A673 (cell line): ENCODE results near the gene RBX1. TPM values are rescaled to one million over a fixed set of nuclear protein-coding genes. Genes with fewer than 3 reads are reported as not detected.
A peak's percentile ranks its signal among the peaks of the same experiment; 100 is the strongest.

Experiments
- BruUV-seq: library from RNA; stranded (reverse); fragments of 400-500 nt; replicated peaks from 2 replicates; lab custom pipeline; 2021; lab: Mats Ljungman, UMichigan
- CTCF ChIA-PET: fragments of 300-600 bp; sonication (Branson Sonifier 250); formaldehyde crosslinking; loops from one replicate; lab custom pipeline; 2022; ENCODE audit warnings: antibody characterized with exemption; lab: Charles Lee
- POLR2A ChIA-PET: fragments of 300-600 bp; sonication (Branson Sonifier 250); formaldehyde crosslinking; loops from one replicate; lab custom pipeline; 2022; ENCODE audit warnings: antibody characterized with exemption; ENCODE audit not compliant: low non-redundant PET; lab: Charles Lee
- DNase-seq: peaks from one replicate; pipeline ENCODE4 v3.0.0-alpha.2; 2015; ENCODE audit warnings: low spot score
- H3K27ac ChIP-seq: fragments of 200-600 bp; sonication (generic); 2 replicates; pipeline ENCODE4 v1.5.1; 2016; ENCODE audit warnings: mixed run types, low read depth, mild to moderate bottlenecking, mixed read lengths, antibody characterized with exemption, low read length; ENCODE audit not compliant: poor library complexity, severe bottlenecking
- H3K27me3 ChIP-seq: fragments of 200-600 bp; sonication (generic); replicated peaks from 2 replicates; pipeline ENCODE4 v1.6.1; 2017; ENCODE audit warnings: mixed run types, low read depth, mild to moderate bottlenecking, mixed read lengths, antibody characterized with exemption, low read length; ENCODE audit not compliant: insufficient read depth, poor library complexity
- H3K36me3 ChIP-seq: fragments of 200-600 bp; sonication (generic); 2 replicates; pipeline ENCODE4 v1.6.1; 2016; ENCODE audit warnings: mixed run types, mild to moderate bottlenecking, mixed read lengths, antibody characterized with exemption, low read length; ENCODE audit not compliant: insufficient read depth, poor library complexity, severe bottlenecking
- H3K4me1 ChIP-seq: fragments of 200-600 bp; sonication (generic); 2 replicates; pipeline ENCODE4 v1.6.1; 2017; ENCODE audit warnings: mixed run types, mild to moderate bottlenecking, mixed read lengths, antibody characterized with exemption, low read length; ENCODE audit not compliant: insufficient read depth, poor library complexity, severe bottlenecking
- H3K4me3 ChIP-seq: fragments of 200-600 bp; sonication (generic); 2 replicates; pipeline ENCODE4 v1.5.1; 2016; ENCODE audit warnings: low read depth, mixed run types, mild to moderate bottlenecking, mixed read lengths, low read length; ENCODE audit not compliant: poor library complexity, severe bottlenecking
- H3K9me3 ChIP-seq: fragments of 200-600 bp; sonication (generic); 2 replicates; pipeline ENCODE4 v1.6.1; 2016; ENCODE audit warnings: mixed run types, low read depth, mild to moderate bottlenecking, mixed read lengths, antibody characterized with exemption, low read length; ENCODE audit not compliant: poor library complexity, severe bottlenecking
- CTCF ChIP-seq: fragments of 300-800, 200-600 bp; sonication (generic); conservative IDR thresholded peaks from 2 replicates; pipeline ENCODE4 v1.5.1; 2017; ENCODE audit warnings: low read depth, mild to moderate bottlenecking, antibody characterized with exemption, low read length, moderate library complexity, mixed read lengths
- EZH2 ChIP-seq: fragments of 200-600 bp; sonication (generic); IDR thresholded peaks from 2 replicates; pipeline ENCODE4 v1.6.1; 2017; ENCODE audit warnings: borderline replicate concordance, low read depth, mild to moderate bottlenecking, mixed read lengths, antibody characterized with exemption, low read length; ENCODE audit not compliant: poor library complexity, severe bottlenecking
- intact Hi-C: fragments of 100-400 bp; cut with micrococcal nuclease; formaldehyde crosslinking; loops from one replicate; pipeline ENCODE4 v1.10.0; 2022; ENCODE audit not compliant: unreplicated experiment
- total RNA-seq: library from RNA; stranded (reverse); gene quantifications from 2 replicates; pipeline ENCODE4 v1.2.3, GENCODE V29; 2021

Gene RBX1
- total RNA-seq, 1 experiment from 2014 or later: 82.3 TPM

- Histone ChIP-seq H3K27me3 (no peaks in the 10 kb centered on the region), H3K27ac (no peak overlapping the region), H3K4me3 (no peak overlapping the region), H3K9me3 (no peaks in the 10 kb centered on the region), H3K4me1 (no peaks in the 10 kb centered on the region), H3K36me3 (no peaks in the 10 kb centered on the region)
- intact Hi-C loops: no loop called here
- no TSS peak for BruUV-seq
- no peak for TF ChIP-seq EZH2
- no peak for DNase-seq
- ChIA-PET CTCF (no interaction called here), POLR2A (no interaction called here)
Measured at GRCh38 chr22:41009222-41009948, 58.2 kb downstream of the RBX1 start.

- POLR2A ChIA-PET: no interaction called here
- no TSS peak for BruUV-seq
Measured at GRCh38 chr22:41015003-41015402, 63.8 kb downstream of the RBX1 start.

GRCh38 chr22:41021061-41021612 lies 70.0 kb downstream of the RBX1 start:
- no peaks in the 10 kb centered on the region for H3K36me3 ChIP-seq
- TSS peak; percentile 43 for BruUV-seq
- no peaks in the 10 kb centered on the region for H3K9me3 ChIP-seq
- intact Hi-C loops: no loop called here
- peak; percentile 10 for DNase-seq
- H3K27ac ChIP-seq: peak overlapping the region; percentile 84
- POLR2A ChIA-PET: interaction anchor here (0.7 kb wide), 1 partner anchor 20 kb away, joined by 6 read pairs; no protein-coding TSS in a partner anchor
- TF ChIP-seq EZH2 (no peak), CTCF (no peak)
- H3K4me1 ChIP-seq: peaks cover 15% of the 10 kb centered on the region
- peak overlapping the region; percentile 70 for H3K4me3 ChIP-seq
- CTCF ChIA-PET: interaction anchor here (0.6 kb wide), 2 partner anchors 306 to 978 kb away, joined by 3 to 7 read pairs; no protein-coding TSS in a partner anchor
- no peaks in the 10 kb centered on the region for H3K27me3 ChIP-seq

More at GRCh38 chr22:41015003-41015402, 63.8 kb downstream of the RBX1 start:
- no peaks in the 10 kb centered on the region for H3K36me3 ChIP-seq
- H3K27ac ChIP-seq: no peak overlapping the region
- no peak overlapping the region for H3K4me3 ChIP-seq
- DNase-seq: no peak
- H3K27me3 ChIP-seq: no peaks in the 10 kb centered on the region
- TF ChIP-seq EZH2 (no peak), CTCF (no peak)
- intact Hi-C loops: no loop called here
- no peaks in the 10 kb centered on the region for H3K9me3 ChIP-seq
- CTCF ChIA-PET: no interaction called here
- no peaks in the 10 kb centered on the region for H3K4me1 ChIP-seq
